Upper lobe of left lung (tissue), 6 donors: ENCODE data around the gene KLRF1. TPM values are rescaled to one million over a fixed set of nuclear protein-coding genes. Genes with fewer than 3 reads are reported as not detected.

ENCODE experiments used
- ATAC-seq, 2 donors: fragments of 200-7000 bp; cut with Tn5 transposase; one replicate each; pipeline ENCODE4 v1.9.1; 2022; ENCODE audit warnings: mild to moderate bottlenecking in 2 of 2, moderate library complexity in 2 of 2; ENCODE audit not compliant: low FRiP score in 2 of 2
- DNase-seq, 2 donors: peaks; one replicate each; pipeline ENCODE4 v3.0.0-alpha.2; 2019 to 2020
- H3K27ac ChIP-seq, 4 donors: fragments of 200-600 bp; sonication (generic); one replicate each; pipeline ENCODE4 v1.5.1; 2016 to 2019
- H3K27me3 ChIP-seq, 4 donors: fragments of 200-600 bp; sonication (generic); one replicate each; pipeline ENCODE4 v1.5.1; 2017 to 2019
- H3K36me3 ChIP-seq, 4 donors: fragments of 200-600 bp; sonication (generic); one replicate each; pipeline ENCODE4 v1.5.1; 2016 to 2019
- H3K4me1 ChIP-seq, 4 donors: fragments of 200-600 bp; sonication (generic); one replicate each; pipeline ENCODE4 v1.5.1; 2018 to 2019
- H3K4me3 ChIP-seq, 4 donors: fragments of 200-600 bp; sonication (generic); one replicate each; pipeline ENCODE4 v1.5.1; 2017 to 2019; ENCODE audit warnings: mild to moderate bottlenecking in 2 of 4, moderate library complexity in 1 of 4
- H3K9me3 ChIP-seq, 4 donors: fragments of 200-600 bp; sonication (generic); one replicate each; pipeline ENCODE4 v1.5.1; 2018 to 2019
- CTCF ChIP-seq, 6 experiments: fragments of 450-650 bp in 4 of 6; fragments of 200-600 bp in 2 of 6; sonication (generic) in 2 of 6; IDR thresholded peaks; one replicate each; pipeline ENCODE4 v1.5.1; 2016 to 2019; ENCODE audit warnings: antibody characterized with exemption in 6 of 6
- EP300 ChIP-seq, 4 donors: sonication (generic); formaldehyde crosslinking; IDR thresholded peaks; one replicate each; pipeline ENCODE4 v1.5.1; 2017; ENCODE audit warnings: antibody characterized with exemption in 4 of 4, control low read depth in 2 of 4
- POLR2A ChIP-seq, 4 donors: fragments of 450-650 bp; IDR thresholded peaks; one replicate each; pipeline ENCODE4 v1.5.1; 2016 to 2017; ENCODE audit warnings: antibody characterized with exemption in 4 of 4, mild to moderate bottlenecking in 2 of 4
- POLR2AphosphoS5 ChIP-seq, 2 donors: sonication (generic); formaldehyde crosslinking; IDR thresholded peaks; one replicate each; pipeline ENCODE4 v1.5.1; 2017; ENCODE audit warnings: antibody characterized with exemption in 2 of 2
- WGBS, 2 donors: methylation state at CpG; one replicate each; pipeline ENCODE4 v1.1.5; 2017 to 2018; 5-methylcytosine and 5-hydroxymethylcytosine counted together
- total RNA-seq, 6 donors: library from RNA; depleted of rRNA in 4 of 6; stranded (reverse); fragments of >200 nt in 4 of 6; gene quantifications; one replicate each; pipeline versions ENCODE4 v1.1.0 to v1.2.1, GENCODE V29; 2016 to 2021
- donor health status: DM: no; HTN: no; CAD: no; lungs with moderate emphysema.
- donor health status: DM: no; HTN: yes; CAD: no; lungs with severe emphysema.

KLRF1 gene
- total RNA-seq, 6 donors from 2014 or later = 1.2 to 6.9 (median 2.0) TPM; not detected in 2

GRCh38 chr12:9792961-9793617 lies 34.2 kb upstream of the KLRF1 start:
- Histone ChIP-seq H3K4me1 (peaks cover 0 to 11% (median 4%) of the 10 kb centered on the region in 4 donors), H3K36me3 (no peaks in the 10 kb centered on the region), H3K27ac (no peak overlapping the region), H3K9me3 (no peaks in the 10 kb centered on the region), H3K27me3 (no peaks in the 10 kb centered on the region), H3K4me3 (no peak overlapping the region)
- ATAC-seq = no peak
- WGBS, 2 donors = 89 to 90% methylated on average over 2 of the region's 2 CpGs
- TF ChIP-seq POLR2A (IDR thresholded peaks at IDR 0.05) (no peak), EP300 (IDR thresholded peaks at IDR 0.05) (no peak), CTCF (IDR thresholded peaks at IDR 0.05) (no peak), POLR2AphosphoS5 (IDR thresholded peaks at IDR 0.05) (no peak)
- no peak for DNase-seq

- 56 to 66% methylated on average over 8 of the region's 8 CpGs for WGBS, 2 donors
- H3K4me1 ChIP-seq = peaks cover 0 to 11% (median 4%) of the 10 kb centered on the region in 4 donors
- H3K4me3 ChIP-seq = no peak overlapping the region
- no peak for DNase-seq
- no peaks in the 10 kb centered on the region for H3K9me3 ChIP-seq
- no peaks in the 10 kb centered on the region for H3K27me3 ChIP-seq
- no peak overlapping the region for H3K27ac ChIP-seq
- ATAC-seq = no peak
- no peaks in the 10 kb centered on the region for H3K36me3 ChIP-seq
- TF ChIP-seq EP300 (IDR thresholded peaks at IDR 0.05) (no peak), POLR2A (IDR thresholded peaks at IDR 0.05) (no peak), CTCF (IDR thresholded peaks at IDR 0.05) (no peak), POLR2AphosphoS5 (IDR thresholded peaks at IDR 0.05) (no peak)
Measured at GRCh38 chr12:9793779-9794395, 33.4 kb upstream of the KLRF1 start.

GRCh38 chr12:9794484-9795093 lies 32.7 kb upstream of the KLRF1 start:
- Histone ChIP-seq H3K27me3 (no peaks in the 10 kb centered on the region), H3K27ac (no peak overlapping the region), H3K4me1 (peaks cover 0 to 11% (median 4%) of the 10 kb centered on the region in 4 donors), H3K9me3 (no peaks in the 10 kb centered on the region), H3K36me3 (no peaks in the 10 kb centered on the region), H3K4me3 (no peak overlapping the region)
- DNase-seq = no peak
- no peak for ATAC-seq
- WGBS, 2 donors = 64 to 67% methylated on average over 2 of the region's 2 CpGs
- no peak for TF ChIP-seq POLR2A (IDR thresholded peaks at IDR 0.05)
- TF ChIP-seq EP300 (IDR thresholded peaks at IDR 0.05) = no peak
- no peak for TF ChIP-seq POLR2AphosphoS5 (IDR thresholded peaks at IDR 0.05)
- no peak for TF ChIP-seq CTCF (IDR thresholded peaks at IDR 0.05)

DNA sequence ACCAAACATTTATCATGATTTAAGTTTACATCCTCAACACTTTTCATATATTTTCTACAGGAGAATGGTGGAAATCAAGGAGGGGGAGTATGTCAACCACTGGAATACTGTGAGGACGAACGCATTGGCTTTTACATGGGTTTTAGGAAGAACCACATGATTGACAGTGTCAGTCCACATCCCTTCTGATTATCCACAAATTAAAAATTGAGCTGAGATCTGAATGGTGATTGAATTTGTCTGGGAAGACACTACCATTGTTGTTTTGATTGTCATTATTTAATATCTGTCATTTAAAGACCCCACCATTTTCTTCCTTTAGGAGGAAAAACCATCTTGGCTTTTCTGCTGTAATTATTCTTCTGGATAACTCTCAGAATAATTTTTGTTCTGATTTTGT lies 31.3 kb upstream of the KLRF1 start:
- no peak for ATAC-seq
- no peaks in the 10 kb centered on the region for H3K27me3 ChIP-seq
- H3K4me3 ChIP-seq = no peak overlapping the region
- no peak for DNase-seq
- no peak for TF ChIP-seq EP300 (IDR thresholded peaks at IDR 0.05)
- TF ChIP-seq POLR2AphosphoS5 (IDR thresholded peaks at IDR 0.05) = no peak
- no peak for TF ChIP-seq CTCF (IDR thresholded peaks at IDR 0.05)
- no peak for TF ChIP-seq POLR2A (IDR thresholded peaks at IDR 0.05)
- H3K9me3 ChIP-seq = no peaks in the 10 kb centered on the region
- peaks cover 0 to 11% (median 4%) of the 10 kb centered on the region in 4 donors for H3K4me1 ChIP-seq
- H3K27ac ChIP-seq = no peak overlapping the region
- 79 to 93% methylated on average over 2 of the region's 2 CpGs for WGBS, 2 donors
- H3K36me3 ChIP-seq = no peaks in the 10 kb centered on the region
